Heart left ventricle (tissue), 16 donors: ENCODE results near the gene ZBTB24. TPM values are rescaled to one million over a fixed set of nuclear protein-coding genes. Genes with fewer than 3 reads are reported as not detected.
A peak's percentile ranks its signal among the peaks of the same experiment; 100 is the strongest.

Experiments
- ATAC-seq, 4 donors: fragments of 200-7000 bp; cut with Tn5 transposase; one replicate each; pipeline ENCODE4 v1.9.1; 2020 to 2022; ENCODE audit warnings: moderate library complexity in 4 of 4, mild to moderate bottlenecking in 3 of 4, moderate number of reproducible peaks in 1 of 4
- DNase-seq, 5 donors: peaks; one replicate each; pipeline ENCODE4 v3.0.0-alpha.2; 2020
- H3K27ac ChIP-seq, 12 donors: fragments of 200-600 bp; sonication (generic) in 4 of 12; one replicate each; pipeline versions ENCODE4 v1.5.0 to v1.8.0; 2016 to 2022; ENCODE audit warnings: mild to moderate bottlenecking in 2 of 12
- H3K27me3 ChIP-seq, 9 donors: fragments of 200-600 bp; sonication (generic) in 2 of 9; one replicate each; pipeline versions ENCODE4 v1.5.1 to v1.8.0; 2016 to 2022; ENCODE audit warnings: mild to moderate bottlenecking in 3 of 9
- H3K36me3 ChIP-seq, 9 donors: fragments of 200-600 bp; sonication (generic) in 2 of 9; one replicate each; pipeline versions ENCODE4 v1.5.0 to v1.8.0; 2018 to 2022; ENCODE audit warnings: mild to moderate bottlenecking in 2 of 9
- H3K4me1 ChIP-seq, 12 donors: fragments of 200-600 bp; sonication (generic) in 4 of 12; one replicate each; pipeline versions ENCODE4 v1.5.0 to v1.8.0; 2016 to 2022; ENCODE audit warnings: mild to moderate bottlenecking in 3 of 12
- H3K4me3 ChIP-seq, 12 donors: fragments of 200-600 bp; sonication (generic) in 4 of 12; one replicate each; pipeline versions ENCODE4 v1.5.0 to v1.8.0; 2017 to 2022; ENCODE audit warnings: mild to moderate bottlenecking in 9 of 12, moderate library complexity in 4 of 12
- H3K9me3 ChIP-seq, 12 donors: fragments of 200-600 bp; sonication (generic) in 4 of 12; one replicate each; pipeline versions ENCODE4 v1.5.0 to v1.8.0; 2016 to 2022; ENCODE audit warnings: mild to moderate bottlenecking in 1 of 12
- POLR2A ChIP-seq, 2 donors: fragments of 450-650 bp; IDR thresholded peaks; one replicate each; pipeline ENCODE4 v1.6.1; 2017; ENCODE audit warnings: antibody characterized with exemption in 2 of 2, mild to moderate bottlenecking in 2 of 2, moderate library complexity in 2 of 2
- WGBS, 4 donors: extraction: QIAGEN DNeasy Blood & Tissue Kit in 2 of 4; methylation state at CpG; one replicate each; pipeline versions ENCODE4 v1.1.5 to v1.1.7; 2013 to 2018; 5-methylcytosine and 5-hydroxymethylcytosine counted together
- intact Hi-C, 10 donors: fragments of 100-400 bp; cut with DNase I; formaldehyde crosslinking; loops; one replicate each; pipeline versions ENCODE4 v1.11.1 to v1.14.2; 2022
- polyA plus RNA-seq, 2 donors: library from polyadenylated mRNA; stranded (reverse); fragments of 200-250 nt; gene quantifications; one replicate each; pipeline ENCODE4 v1.2.3, GENCODE V29; 2013
- total RNA-seq, 9 donors: library from RNA; depleted of rRNA in 2 of 9; stranded (reverse); fragments of >200 nt in 2 of 9; fragmentation: NEBNext Ultra II Directional in 3 of 9; extraction: Animal tissue kit (Norgen Biotek cat#: 25700) in 3 of 9; gene quantifications; one replicate each; pipeline versions ENCODE4 v1.1.0 to v1.2.4, GENCODE V29; 2016 to 2023
- TF ChIP-seq, protein P1 (sequence below), 12 donors: fragments of 200-600 bp; sonication (generic) in 4 of 12; IDR thresholded peaks; one replicate each; pipeline versions ENCODE4 v1.5.0 to v1.8.0; 2018 to 2022; ENCODE audit warnings: antibody characterized with exemption in 12 of 12, mild to moderate bottlenecking in 5 of 12
- donor health status: ischemic (EF 13 %, LVEDD 7.1; RV severe dilation, severe dysfunction).
- donor health status: healthy with polysubstance abuse.
- donor health status: DM: no; HTN: yes; CAD: no.
- donor health status: DM: no; HTN: no; CAD: no.
- donor health status: ischemic (EF 25% LVEDD 6.9; RV normal size, moderate dysfunction).
- donor health status: ischemic (EF 25% LVEDD 5.7; RV mildly dilated, moderate dysfunction).
- donor health status: healthy.
- donor health status: DM: yes; HTN: yes; CAD: no.
- donor health status: ischemic (EF 35%, LVEDD 5.7; RV mildly dilated, moderate dysfunction).
- donor health status: nonischemic (EF 11% LVEDD 7.7; RV severe dilation, severe dysfunction).
- donor health status: DM: yes; HTN: yes; CAD: no.
- donor health status: PGD.
- donor health status: ischemic (EF 29% LVEDD 5.4; RV normal size, mild dysfunction).
- donor health status: nonischemic (EF 23%, LVEDD 6.1; RV moderate dilation, normal function).

The ZBTB24 gene
- total and polyA plus RNA-seq, 11 donors, result 1.9 to 4.8 (median 2.9) TPM

DNA sequence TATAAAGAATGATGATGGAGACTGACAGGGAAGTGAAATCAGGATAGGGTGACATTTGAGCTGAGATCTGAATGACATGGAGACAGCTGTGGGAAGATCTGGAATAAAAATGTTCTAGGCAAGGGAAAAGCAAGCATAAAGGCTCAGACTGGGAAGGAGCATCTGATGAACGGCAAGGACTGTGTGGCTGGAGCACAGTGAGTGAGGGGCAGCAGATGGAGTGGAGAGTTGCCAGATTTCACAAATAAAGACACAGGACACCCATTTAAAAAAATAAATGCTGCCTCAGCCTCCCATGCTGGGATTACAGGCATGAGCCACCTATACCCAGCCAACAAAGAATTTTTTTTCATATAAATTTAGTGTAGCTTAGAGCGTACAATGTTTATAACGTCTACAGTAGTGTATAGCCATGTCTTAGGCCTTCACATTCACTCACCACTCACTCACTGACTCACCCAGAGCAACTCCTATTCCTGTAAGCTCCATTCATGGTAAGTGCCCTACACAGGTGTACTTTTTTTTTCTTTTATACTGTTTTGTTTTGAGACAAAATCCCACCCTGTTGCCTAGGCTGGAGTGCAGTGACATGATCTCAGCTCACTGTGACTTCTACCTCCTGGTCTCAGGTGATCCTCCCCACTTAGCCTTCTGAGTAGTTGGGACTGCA, 2.4 kb upstream of the ZBTB24 start:
- DNase-seq, result no peak
- Histone ChIP-seq H3K36me3 (peaks cover 0 to 17% (median 11%) of the 10 kb centered on the region in 9 donors), H3K4me1 (peaks cover 0 to 27% (median 21%) of the 10 kb centered on the region in 12 donors), H3K27ac (no peak overlapping the region), H3K27me3 (no peaks in the 10 kb centered on the region), H3K9me3 (no peaks in the 10 kb centered on the region), H3K4me3 (no peak overlapping the region)
- WGBS, 4 donors, result 65 to 72% (median 67%) methylated on average over 3 of the region's 3 CpGs
- TF ChIP-seq, protein P1, sequence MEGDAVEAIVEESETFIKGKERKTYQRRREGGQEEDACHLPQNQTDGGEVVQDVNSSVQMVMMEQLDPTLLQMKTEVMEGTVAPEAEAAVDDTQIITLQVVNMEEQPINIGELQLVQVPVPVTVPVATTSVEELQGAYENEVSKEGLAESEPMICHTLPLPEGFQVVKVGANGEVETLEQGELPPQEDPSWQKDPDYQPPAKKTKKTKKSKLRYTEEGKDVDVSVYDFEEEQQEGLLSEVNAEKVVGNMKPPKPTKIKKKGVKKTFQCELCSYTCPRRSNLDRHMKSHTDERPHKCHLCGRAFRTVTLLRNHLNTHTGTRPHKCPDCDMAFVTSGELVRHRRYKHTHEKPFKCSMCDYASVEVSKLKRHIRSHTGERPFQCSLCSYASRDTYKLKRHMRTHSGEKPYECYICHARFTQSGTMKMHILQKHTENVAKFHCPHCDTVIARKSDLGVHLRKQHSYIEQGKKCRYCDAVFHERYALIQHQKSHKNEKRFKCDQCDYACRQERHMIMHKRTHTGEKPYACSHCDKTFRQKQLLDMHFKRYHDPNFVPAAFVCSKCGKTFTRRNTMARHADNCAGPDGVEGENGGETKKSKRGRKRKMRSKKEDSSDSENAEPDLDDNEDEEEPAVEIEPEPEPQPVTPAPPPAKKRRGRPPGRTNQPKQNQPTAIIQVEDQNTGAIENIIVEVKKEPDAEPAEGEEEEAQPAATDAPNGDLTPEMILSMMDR (IDR thresholded peaks at IDR 0.05), result no peak
- no peak for TF ChIP-seq POLR2A (IDR thresholded peaks at IDR 0.05)
- intact Hi-C loops, result loop anchor here in 2 of 10 donors (5.0 to 10.0 kb wide), 2 partner anchors 43 to 101 kb away; partner anchors contain the start of genes CD164 (in 1 of the 2), PPIL6 (in 1 of the 2) and SMPD2 (in 1 of the 2)
- no peak for ATAC-seq

DNA sequence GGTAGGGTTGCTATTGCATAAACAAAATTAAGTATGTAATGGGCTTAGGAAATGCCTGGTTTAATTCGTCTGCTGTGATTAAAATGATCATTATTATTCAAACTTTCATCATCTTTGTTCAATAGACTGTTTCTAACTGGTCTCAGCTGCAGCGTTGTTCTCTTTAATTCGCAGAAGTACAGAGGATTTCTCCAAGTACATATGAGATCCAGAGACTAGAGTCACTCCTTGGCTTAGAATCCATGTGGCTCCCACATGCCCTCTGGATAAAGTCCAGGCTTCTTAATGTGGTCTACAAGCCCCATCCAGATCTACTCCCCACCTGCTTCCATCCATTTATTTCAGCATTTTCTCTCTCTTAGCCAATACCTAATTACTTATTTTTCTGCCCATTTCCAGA, 1.1 kb upstream of the ZBTB24 start:
- no peak for DNase-seq
- TF ChIP-seq, protein P1 (IDR thresholded peaks at IDR 0.05), result no peak
- TF ChIP-seq POLR2A (IDR thresholded peaks at IDR 0.05), result no peak
- no peaks in the 10 kb centered on the region for H3K27me3 ChIP-seq
- H3K4me3 ChIP-seq, result peak overlapping the region in 7 of 12 donors; percentile 83 to 100 (median 99)
- 53 to 71% (median 56%) methylated on average over 3 of the region's 3 CpGs for WGBS, 4 donors
- peaks cover 0 to 39% (median 31%) of the 10 kb centered on the region in 12 donors for H3K4me1 ChIP-seq
- peaks cover 0 to 27% (median 13%) of the 10 kb centered on the region in 9 donors for H3K36me3 ChIP-seq
- ATAC-seq, result no peak
- intact Hi-C loops, result loop anchor here in 3 of 10 donors (5.0 to 10.0 kb wide), 3 partner anchors 42 to 208 kb away; partner anchors contain the start of genes AK9 (in 1 of the 3), CD164 (in 1 of the 3), FIG4 (in 1 of the 3) and PPIL6 (in 1 of the 3)
- H3K9me3 ChIP-seq, result no peaks in the 10 kb centered on the region
- H3K27ac ChIP-seq, result peak overlapping the region in 4 of 12 donors; percentile 19 to 68 (median 22)

GRCh38 chr6:109483735-109484057, 677 bp upstream of the ZBTB24 start:
- Histone ChIP-seq H3K4me1 (peaks cover 0 to 42% (median 34%) of the 10 kb centered on the region in 12 donors), H3K4me3 (peak overlapping the region; percentile 16 to 100 (median 95)), H3K27me3 (no peaks in the 10 kb centered on the region), H3K27ac (peak overlapping the region in 7 of 12 donors; percentile 19 to 87 (median 24)), H3K36me3 (peaks cover 0 to 28% (median 13%) of the 10 kb centered on the region in 9 donors), H3K9me3 (no peaks in the 10 kb centered on the region)
- ATAC-seq, result no peak
- no peak for DNase-seq
- WGBS, 4 donors, result 0 to 4% (median 2%) methylated on average over 6 of the region's 6 CpGs
- intact Hi-C loops, result loop anchor here in 4 of 10 donors (1.0 to 10.0 kb wide), 5 partner anchors 41 to 209 kb away; partner anchors contain the start of genes CD164 (in 2 of the 4), AK9 (in 1 of the 4), FIG4 (in 1 of the 4) and PPIL6 (in 1 of the 4)
- TF ChIP-seq, protein P1 (IDR thresholded peaks at IDR 0.05), result no peak
- no peak for TF ChIP-seq POLR2A (IDR thresholded peaks at IDR 0.05)

GRCh38 chr6:109480993-109481480, 2.0 kb downstream of the ZBTB24 start:
- Histone ChIP-seq H3K27ac (no peak overlapping the region), H3K4me3 (peak overlapping the region in 3 of 12 donors; percentile 27 to 100 (median 99)), H3K27me3 (no peaks in the 10 kb centered on the region), H3K36me3 (peaks cover 0 to 53% (median 35%) of the 10 kb centered on the region in 9 donors), H3K9me3 (no peaks in the 10 kb centered on the region), H3K4me1 (peaks cover 0 to 64% (median 39%) of the 10 kb centered on the region in 12 donors)
- intact Hi-C loops, result loop anchor here in 3 of 10 donors (5.0 to 10.0 kb wide), 3 partner anchors 39 to 211 kb away; partner anchors contain the start of genes AK9 (in 1 of the 3), CD164 (in 1 of the 3), FIG4 (in 1 of the 3) and PPIL6 (in 1 of the 3)
- no peak for DNase-seq
- WGBS, 4 donors, result 94 to 97% (median 97%) methylated on average over 7 of the region's 7 CpGs
- no peak for ATAC-seq
- no peak for TF ChIP-seq POLR2A (IDR thresholded peaks at IDR 0.05)
- TF ChIP-seq, protein P1 (IDR thresholded peaks at IDR 0.05), result no peak
